Skeletal muscle satellite cell (primary cell): ENCODE measurements around the gene TM9SF4. TPM values are rescaled to one million over a fixed set of nuclear protein-coding genes. Genes with fewer than 3 reads are reported as not detected.

Experiments used
- H3K27me3 ChIP-seq: 2 replicates; pipeline ENCODE4 v1.7.0; 2013; ENCODE audit warnings: low read length; ENCODE audit not compliant: control insufficient read depth, insufficient read depth
- H3K36me3 ChIP-seq: 2 replicates; pipeline ENCODE4 v1.7.0; 2013; ENCODE audit warnings: mild to moderate bottlenecking, control low read depth, low read length; ENCODE audit not compliant: insufficient read depth
- H3K4me1 ChIP-seq: 2 replicates; pipeline ENCODE4 v1.7.0; 2013; ENCODE audit warnings: low read length; ENCODE audit not compliant: control insufficient read depth, insufficient read depth
- H3K4me2 ChIP-seq: 2 replicates; pipeline ENCODE4 v1.7.0; 2013; ENCODE audit warnings: mild to moderate bottlenecking, low read length
- H3K4me3 ChIP-seq: 2 replicates; pipeline ENCODE4 v1.7.0; 2013; ENCODE audit warnings: low read length
- H3K9ac ChIP-seq: 2 replicates; pipeline ENCODE4 v1.7.0; 2013; ENCODE audit warnings: mild to moderate bottlenecking, low read depth, low read length, moderate library complexity
- H3K9me3 ChIP-seq: replicated peaks from 2 replicates; pipeline ENCODE4 v1.7.0; 2013; ENCODE audit warnings: mild to moderate bottlenecking, control low read depth, low read length
- total RNA-seq: library from RNA; depleted of rRNA; stranded (reverse); fragments of >200 nt; gene quantifications from 2 replicates; pipeline ENCODE4 v1.2.3, GENCODE V29; 2012; rRNA removed

Gene TM9SF4, protein sequence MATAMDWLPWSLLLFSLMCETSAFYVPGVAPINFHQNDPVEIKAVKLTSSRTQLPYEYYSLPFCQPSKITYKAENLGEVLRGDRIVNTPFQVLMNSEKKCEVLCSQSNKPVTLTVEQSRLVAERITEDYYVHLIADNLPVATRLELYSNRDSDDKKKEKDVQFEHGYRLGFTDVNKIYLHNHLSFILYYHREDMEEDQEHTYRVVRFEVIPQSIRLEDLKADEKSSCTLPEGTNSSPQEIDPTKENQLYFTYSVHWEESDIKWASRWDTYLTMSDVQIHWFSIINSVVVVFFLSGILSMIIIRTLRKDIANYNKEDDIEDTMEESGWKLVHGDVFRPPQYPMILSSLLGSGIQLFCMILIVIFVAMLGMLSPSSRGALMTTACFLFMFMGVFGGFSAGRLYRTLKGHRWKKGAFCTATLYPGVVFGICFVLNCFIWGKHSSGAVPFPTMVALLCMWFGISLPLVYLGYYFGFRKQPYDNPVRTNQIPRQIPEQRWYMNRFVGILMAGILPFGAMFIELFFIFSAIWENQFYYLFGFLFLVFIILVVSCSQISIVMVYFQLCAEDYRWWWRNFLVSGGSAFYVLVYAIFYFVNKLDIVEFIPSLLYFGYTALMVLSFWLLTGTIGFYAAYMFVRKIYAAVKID
- 36.2 and 37.6 TPM in 2 replicates for total RNA-seq

GRCh38 chr20:32109392-32110172 lies at the start of gene TM9SF4:
Gene TM9SF4 (plus strand): TSS chr20:32109714. CDS start chr20:32109741, 27 bp downstream.
- Histone ChIP-seq H3K4me1 (peaks cover 10% of the 10 kb centered on the region), H3K27me3 (no peaks in the 10 kb centered on the region), H3K4me2 (peak within 1 kb of the TSS; percentile 73), H3K4me3 (peak within 1 kb of the TSS; percentile 75), H3K9me3 (no peaks in the 10 kb centered on the region), H3K9ac (peak within 1 kb of the TSS; percentile 88), H3K36me3 (no peaks in the 10 kb centered on the region)

DNA sequence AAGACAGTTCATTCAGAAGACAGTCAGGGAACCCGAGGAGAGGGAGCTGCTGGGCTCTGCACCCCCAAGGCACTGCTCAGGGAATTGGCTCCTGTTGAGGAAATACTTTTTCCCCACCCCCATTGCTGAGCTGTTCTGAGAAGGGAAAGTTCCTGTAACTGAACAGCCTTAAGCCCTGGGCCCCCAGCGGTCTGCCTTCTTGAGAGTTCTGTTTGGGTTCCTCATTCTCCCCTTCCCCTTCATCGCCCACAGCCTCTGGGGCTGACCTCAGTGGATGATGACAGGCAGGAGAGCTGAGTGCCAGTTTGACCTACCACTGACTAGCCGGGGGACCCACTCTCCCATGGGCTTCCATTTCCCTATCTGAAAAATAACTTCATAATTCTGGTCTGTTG lies 46.7 kb upstream of the TM9SF4 start:
- Histone ChIP-seq H3K9ac (no peak overlapping the region), H3K9me3 (no peaks in the 10 kb centered on the region), H3K36me3 (no peaks in the 10 kb centered on the region), H3K27me3 (peaks cover 65% of the 10 kb centered on the region), H3K4me1 (peaks cover 9% of the 10 kb centered on the region), H3K4me2 (no peak overlapping the region), H3K4me3 (no peak overlapping the region)

- Histone ChIP-seq H3K27me3 (peaks cover 58% of the 10 kb centered on the region), H3K4me3 (no peak overlapping the region), H3K9ac (no peak overlapping the region), H3K4me1 (peaks cover 9% of the 10 kb centered on the region), H3K4me2 (no peak overlapping the region), H3K9me3 (no peaks in the 10 kb centered on the region), H3K36me3 (no peaks in the 10 kb centered on the region)
Observed at GRCh38 chr20:32063695-32064094, 45.8 kb upstream of the TM9SF4 start.

DNA sequence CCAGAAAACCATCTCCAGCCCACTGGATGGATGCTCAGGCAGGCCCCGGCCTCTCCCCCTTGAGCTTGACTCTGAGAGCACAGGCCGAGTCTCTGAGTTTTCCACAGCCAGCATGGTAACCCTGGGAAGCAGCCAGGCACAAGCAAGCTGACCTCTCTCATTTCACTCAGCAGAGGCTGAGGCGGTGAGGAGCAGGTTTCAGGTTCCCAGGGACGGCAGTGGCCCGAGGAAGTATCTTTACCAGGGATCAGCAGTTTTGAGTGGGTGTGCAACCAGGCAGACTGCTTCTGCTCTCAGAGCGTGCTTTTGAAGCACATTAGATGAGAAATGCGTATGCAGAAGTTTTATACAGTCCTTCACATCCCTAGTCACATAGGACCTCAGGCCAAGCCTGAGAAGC lies 44.8 kb upstream of the TM9SF4 start:
- Histone ChIP-seq H3K9me3 (no peaks in the 10 kb centered on the region), H3K4me2 (no peak overlapping the region), H3K27me3 (peaks cover 57% of the 10 kb centered on the region), H3K36me3 (no peaks in the 10 kb centered on the region), H3K4me1 (peaks cover 9% of the 10 kb centered on the region), H3K9ac (no peak overlapping the region), H3K4me3 (no peak overlapping the region)

- Histone ChIP-seq H3K9me3 (no peaks in the 10 kb centered on the region), H3K27me3 (peaks cover 59% of the 10 kb centered on the region), H3K9ac (no peak overlapping the region), H3K4me2 (peak overlapping the region; percentile 35), H3K36me3 (no peaks in the 10 kb centered on the region), H3K4me3 (no peak overlapping the region), H3K4me1 (peaks cover 9% of the 10 kb centered on the region)
Observed at GRCh38 chr20:32067234-32067821, 42.2 kb upstream of the TM9SF4 start.

- Histone ChIP-seq H3K27me3 (peaks cover 52% of the 10 kb centered on the region), H3K9ac (no peak overlapping the region), H3K4me3 (no peak overlapping the region), H3K36me3 (no peaks in the 10 kb centered on the region), H3K4me2 (no peak overlapping the region), H3K9me3 (no peaks in the 10 kb centered on the region), H3K4me1 (peaks cover 9% of the 10 kb centered on the region)
Observed at GRCh38 chr20:32068174-32068573, 41.3 kb upstream of the TM9SF4 start.

- Histone ChIP-seq H3K9me3 (no peaks in the 10 kb centered on the region), H3K4me2 (no peak overlapping the region), H3K4me3 (no peak overlapping the region), H3K27me3 (peaks cover 54% of the 10 kb centered on the region), H3K4me1 (peaks cover 9% of the 10 kb centered on the region), H3K36me3 (no peaks in the 10 kb centered on the region), H3K9ac (no peak overlapping the region)
Observed at GRCh38 chr20:32069711-32070110, 39.8 kb upstream of the TM9SF4 start.

GRCh38 chr20:32070282-32070681 lies 39.2 kb upstream of the TM9SF4 start:
- no peak overlapping the region for H3K4me2 ChIP-seq
- H3K4me1 ChIP-seq: peaks cover 9% of the 10 kb centered on the region
- H3K36me3 ChIP-seq: no peaks in the 10 kb centered on the region
- no peaks in the 10 kb centered on the region for H3K9me3 ChIP-seq
- peaks cover 52% of the 10 kb centered on the region for H3K27me3 ChIP-seq
- H3K9ac ChIP-seq: no peak overlapping the region
- H3K4me3 ChIP-seq: no peak overlapping the region

GRCh38 chr20:32070690-32071213 lies 38.8 kb upstream of the TM9SF4 start:
- no peak overlapping the region for H3K9ac ChIP-seq
- no peak overlapping the region for H3K4me2 ChIP-seq
- H3K9me3 ChIP-seq: no peaks in the 10 kb centered on the region
- H3K4me1 ChIP-seq: peaks cover 9% of the 10 kb centered on the region
- no peak overlapping the region for H3K4me3 ChIP-seq
- H3K36me3 ChIP-seq: no peaks in the 10 kb centered on the region
- peaks cover 52% of the 10 kb centered on the region for H3K27me3 ChIP-seq

GRCh38 chr20:32071395-32072167 lies 37.9 kb upstream of the TM9SF4 start:
- no peak overlapping the region for H3K4me3 ChIP-seq
- H3K9ac ChIP-seq: no peak overlapping the region
- H3K9me3 ChIP-seq: no peaks in the 10 kb centered on the region
- H3K36me3 ChIP-seq: no peaks in the 10 kb centered on the region
- H3K4me1 ChIP-seq: peaks cover 8% of the 10 kb centered on the region
- H3K27me3 ChIP-seq: peaks cover 52% of the 10 kb centered on the region
- H3K4me2 ChIP-seq: no peak overlapping the region
